Peyer's patch (tissue), 4 donors: Measurements from ENCODE around the gene CCND1. TPM values are rescaled to one million over a fixed set of nuclear protein-coding genes. Genes with fewer than 3 reads are reported as not detected.

Experiments used
- DNase-seq, 3 donors: peaks; one replicate each; pipeline ENCODE4 v3.0.0-alpha.2; 2017 to 2019
- H3K27ac ChIP-seq, 4 donors: fragments of 200-600 bp; sonication (generic); one replicate each; pipeline ENCODE4 v1.5.1; 2016 to 2019
- H3K27me3 ChIP-seq, 2 donors: fragments of 200-600 bp; sonication (generic); one replicate each; pipeline ENCODE4 v1.5.1; 2019
- H3K36me3 ChIP-seq, 3 donors: fragments of 200-600 bp; sonication (generic); one replicate each; pipeline ENCODE4 v1.5.1; 2016 to 2019
- H3K4me1 ChIP-seq, 4 donors: fragments of 200-600 bp; sonication (generic); one replicate each; pipeline ENCODE4 v1.5.1; 2016 to 2019
- H3K4me3 ChIP-seq, 4 donors: fragments of 200-600 bp; sonication (generic); 1 replicate in 3 of 4; 2 replicates in 1 of 4; pipeline ENCODE4 v1.5.1; 2016 to 2019; ENCODE audit warnings: mild to moderate bottlenecking in 1 of 4
- H3K9me3 ChIP-seq, 4 donors: fragments of 200-600 bp; sonication (generic); one replicate each; pipeline ENCODE4 v1.5.1; 2016 to 2019; ENCODE audit warnings: mild to moderate bottlenecking in 1 of 4
- POLR2A ChIP-seq, 2 donors: fragments of 450-650 bp; IDR thresholded peaks; one replicate each; pipeline ENCODE4 v1.5.1; 2017; ENCODE audit warnings: antibody characterized with exemption in 2 of 2, mild to moderate bottlenecking in 2 of 2, moderate library complexity in 2 of 2
- total RNA-seq, 4 donors: library from RNA; depleted of rRNA; stranded (reverse); fragments of >200 nt; gene quantifications; one replicate each; pipeline ENCODE4 v1.1.0, GENCODE V29; 2016
- TF ChIP-seq, protein P1 (sequence below), 6 experiments: fragments of 450-650 bp in 4 of 6; fragments of 200-600 bp in 2 of 6; sonication (generic) in 1 of 6; IDR thresholded peaks; one replicate each; pipeline ENCODE4 v1.5.1; 2017 to 2019; ENCODE audit warnings: antibody characterized with exemption in 6 of 6, mild to moderate bottlenecking in 3 of 6, moderate library complexity in 1 of 6

Gene CCND1
- 10 to 100 TPM; 13.5 to 46.6 (median 40.0) TPM for total RNA-seq

DNA sequence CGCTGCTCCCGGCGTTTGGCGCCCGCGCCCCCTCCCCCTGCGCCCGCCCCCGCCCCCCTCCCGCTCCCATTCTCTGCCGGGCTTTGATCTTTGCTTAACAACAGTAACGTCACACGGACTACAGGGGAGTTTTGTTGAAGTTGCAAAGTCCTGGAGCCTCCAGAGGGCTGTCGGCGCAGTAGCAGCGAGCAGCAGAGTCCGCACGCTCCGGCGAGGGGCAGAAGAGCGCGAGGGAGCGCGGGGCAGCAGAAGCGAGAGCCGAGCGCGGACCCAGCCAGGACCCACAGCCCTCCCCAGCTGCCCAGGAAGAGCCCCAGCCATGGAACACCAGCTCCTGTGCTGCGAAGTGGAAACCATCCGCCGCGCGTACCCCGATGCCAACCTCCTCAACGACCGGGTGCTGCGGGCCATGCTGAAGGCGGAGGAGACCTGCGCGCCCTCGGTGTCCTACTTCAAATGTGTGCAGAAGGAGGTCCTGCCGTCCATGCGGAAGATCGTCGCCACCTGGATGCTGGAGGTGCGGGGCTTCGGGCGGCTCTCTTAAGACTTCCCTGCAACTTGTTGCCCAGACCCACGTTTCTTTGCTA, at the start of gene CCND1:
CCND1 (plus strand) TSS at position 162 of the 587 bp plus-strand sequence; CDS start at position 320, 158 bp downstream.
- peaks cover 2 to 72% (median 39%) of the 10 kb centered on the region in 4 donors for H3K4me1 ChIP-seq
- H3K27me3 ChIP-seq = no peaks in the 10 kb centered on the region

DNA sequence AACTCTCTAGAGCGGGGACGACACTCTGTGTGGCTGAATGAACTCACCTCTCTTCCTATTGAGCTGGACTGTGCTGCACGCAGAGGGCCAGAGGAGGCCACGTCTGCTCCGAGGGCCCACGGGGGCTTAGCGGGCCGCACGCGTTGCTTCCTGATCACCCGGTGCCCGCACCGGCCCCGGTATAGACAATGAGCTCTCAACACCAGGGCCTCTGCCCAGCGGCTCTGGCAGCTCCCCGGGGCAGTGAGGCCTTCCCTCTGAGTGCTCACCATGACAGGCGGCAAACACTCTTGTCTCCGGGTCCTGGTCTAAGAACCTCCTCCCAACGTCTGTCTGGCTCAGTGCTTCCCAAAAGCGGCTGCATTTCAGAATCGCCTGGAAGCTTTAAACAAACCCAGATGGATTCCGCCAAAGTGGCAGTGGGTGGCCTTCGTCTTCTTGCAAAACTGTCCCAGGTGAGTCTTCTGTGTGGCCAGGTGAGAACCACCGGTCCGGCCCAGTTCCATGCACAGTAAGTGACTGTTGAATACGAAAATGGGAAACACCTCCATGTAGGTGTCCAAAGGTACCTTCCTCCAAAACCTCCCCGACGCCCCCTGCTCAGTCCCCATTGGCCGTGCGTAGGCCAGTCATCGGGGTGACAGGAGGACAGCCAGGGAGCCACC, 47.8 kb upstream of the CCND1 start:
- Histone ChIP-seq H3K27me3 (no peaks in the 10 kb centered on the region), H3K36me3 (no peaks in the 10 kb centered on the region), H3K4me3 (no peak overlapping the region), H3K4me1 (no peaks in the 10 kb centered on the region), H3K27ac (no peak overlapping the region), H3K9me3 (no peaks in the 10 kb centered on the region)
- no peak for DNase-seq
- TF ChIP-seq POLR2A (IDR thresholded peaks at IDR 0.05) = no peak
- TF ChIP-seq, protein P1, sequence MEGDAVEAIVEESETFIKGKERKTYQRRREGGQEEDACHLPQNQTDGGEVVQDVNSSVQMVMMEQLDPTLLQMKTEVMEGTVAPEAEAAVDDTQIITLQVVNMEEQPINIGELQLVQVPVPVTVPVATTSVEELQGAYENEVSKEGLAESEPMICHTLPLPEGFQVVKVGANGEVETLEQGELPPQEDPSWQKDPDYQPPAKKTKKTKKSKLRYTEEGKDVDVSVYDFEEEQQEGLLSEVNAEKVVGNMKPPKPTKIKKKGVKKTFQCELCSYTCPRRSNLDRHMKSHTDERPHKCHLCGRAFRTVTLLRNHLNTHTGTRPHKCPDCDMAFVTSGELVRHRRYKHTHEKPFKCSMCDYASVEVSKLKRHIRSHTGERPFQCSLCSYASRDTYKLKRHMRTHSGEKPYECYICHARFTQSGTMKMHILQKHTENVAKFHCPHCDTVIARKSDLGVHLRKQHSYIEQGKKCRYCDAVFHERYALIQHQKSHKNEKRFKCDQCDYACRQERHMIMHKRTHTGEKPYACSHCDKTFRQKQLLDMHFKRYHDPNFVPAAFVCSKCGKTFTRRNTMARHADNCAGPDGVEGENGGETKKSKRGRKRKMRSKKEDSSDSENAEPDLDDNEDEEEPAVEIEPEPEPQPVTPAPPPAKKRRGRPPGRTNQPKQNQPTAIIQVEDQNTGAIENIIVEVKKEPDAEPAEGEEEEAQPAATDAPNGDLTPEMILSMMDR (IDR thresholded peaks at IDR 0.05) = no peak

More for the DNA sequence above, at the start of gene CCND1:
- no peaks in the 10 kb centered on the region for H3K36me3 ChIP-seq
- DNase-seq = peak; percentile 42 to 86 (median 83)
- no peaks in the 10 kb centered on the region for H3K9me3 ChIP-seq
- H3K4me3 ChIP-seq = peak within 1 kb of the TSS; percentile 65 to 94 (median 80)
- H3K27ac ChIP-seq = peak within 1 kb of the TSS; percentile 71 to 86 (median 82)
- peak; percentile 77 to 90 for TF ChIP-seq POLR2A (IDR thresholded peaks at IDR 0.05)
- TF ChIP-seq, protein P1 (IDR thresholded peaks at IDR 0.05) = peak in 3 of 6 experiments; percentile 19 to 27 (median 24)

DNA sequence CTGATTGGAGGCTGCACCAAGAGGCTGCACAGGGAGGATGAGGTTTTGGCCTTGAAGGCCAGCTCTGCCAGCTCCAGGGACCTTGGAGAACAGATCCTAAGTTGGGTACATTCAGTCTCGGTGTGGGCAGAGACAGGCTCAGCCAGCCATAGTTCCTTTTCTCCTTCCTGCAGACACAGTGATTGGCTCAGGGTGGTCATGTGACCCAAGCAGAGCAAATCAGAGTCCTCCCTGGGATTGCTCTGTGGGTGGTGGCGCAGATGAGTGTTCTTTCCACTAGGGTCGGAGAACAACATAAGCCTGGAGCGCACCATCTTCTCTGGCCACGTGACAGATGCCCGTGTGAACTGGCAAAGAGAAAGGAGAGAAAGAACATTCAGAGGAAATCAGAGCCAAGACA, 47.1 kb upstream of the CCND1 start:
- Histone ChIP-seq H3K27ac (no peak overlapping the region), H3K4me1 (no peaks in the 10 kb centered on the region), H3K4me3 (no peak overlapping the region), H3K27me3 (no peaks in the 10 kb centered on the region), H3K36me3 (no peaks in the 10 kb centered on the region), H3K9me3 (no peaks in the 10 kb centered on the region)
- DNase-seq = no peak
- TF ChIP-seq POLR2A (IDR thresholded peaks at IDR 0.05) = no peak
- TF ChIP-seq, protein P1 (IDR thresholded peaks at IDR 0.05) = no peak

DNA sequence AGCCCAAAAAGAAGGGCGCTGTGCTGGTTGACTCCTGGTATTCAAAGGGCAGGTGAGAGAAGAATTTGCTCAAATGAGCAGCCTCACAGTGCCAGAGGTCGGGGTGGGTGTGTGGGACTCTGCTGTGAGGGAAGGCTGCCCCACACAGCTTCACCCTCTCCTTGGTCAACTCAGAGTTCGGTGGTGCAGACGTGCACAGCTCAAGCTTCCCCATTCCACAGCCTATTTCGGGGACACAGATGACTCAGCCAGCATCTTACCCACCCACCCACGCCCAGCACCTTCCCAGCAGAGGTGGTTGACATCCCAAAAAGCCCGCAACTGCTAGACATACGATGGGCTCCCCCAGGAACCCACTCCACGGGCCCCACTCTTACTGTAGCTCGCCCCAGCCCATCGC, 46.5 kb upstream of the CCND1 start:
- DNase-seq = no peak
- Histone ChIP-seq H3K4me3 (no peak overlapping the region), H3K9me3 (no peaks in the 10 kb centered on the region), H3K4me1 (no peaks in the 10 kb centered on the region), H3K27ac (no peak overlapping the region), H3K27me3 (no peaks in the 10 kb centered on the region), H3K36me3 (no peaks in the 10 kb centered on the region)
- TF ChIP-seq, protein P1 (IDR thresholded peaks at IDR 0.05) = no peak
- TF ChIP-seq POLR2A (IDR thresholded peaks at IDR 0.05) = no peak

DNA sequence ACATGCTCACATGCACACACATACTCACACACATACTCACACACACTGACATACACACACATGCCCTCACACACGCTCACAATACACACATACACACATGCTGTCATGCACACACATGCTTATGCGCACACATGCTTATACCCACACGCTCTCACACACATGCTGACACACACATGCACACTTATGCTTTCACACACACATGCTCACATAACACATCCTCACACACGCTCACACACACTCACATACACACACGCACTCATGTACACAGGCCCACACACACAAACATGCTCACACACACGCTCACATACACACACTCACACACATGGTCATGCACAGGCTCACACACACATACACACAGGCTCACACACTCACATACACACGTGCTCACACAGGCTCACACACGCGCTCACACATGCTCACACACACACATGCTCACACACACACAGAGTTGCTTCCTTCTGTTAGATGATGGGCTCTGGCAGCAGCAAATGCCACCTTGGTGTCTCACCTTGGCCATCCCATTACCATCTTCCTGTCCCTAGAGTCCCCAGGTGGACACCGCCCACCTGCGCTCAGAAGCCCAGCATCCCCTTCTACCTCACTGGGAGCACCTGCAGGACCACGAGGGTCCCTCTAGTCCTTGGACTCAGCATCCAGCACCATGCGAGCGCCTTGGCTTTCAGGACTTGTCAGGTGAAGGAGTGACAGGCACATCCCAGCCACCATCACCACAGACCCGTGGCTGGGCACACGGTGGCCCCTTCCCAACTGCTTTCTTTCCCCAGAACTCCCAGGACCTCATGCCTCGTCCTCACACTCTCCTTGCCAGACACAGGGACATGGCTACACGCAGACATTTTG, 44.9 kb upstream of the CCND1 start:
- TF ChIP-seq, protein P1 (IDR thresholded peaks at IDR 0.05) = no peak
- no peak for TF ChIP-seq POLR2A (IDR thresholded peaks at IDR 0.05)
- DNase-seq = no peak
- Histone ChIP-seq H3K27ac (no peak overlapping the region), H3K27me3 (no peaks in the 10 kb centered on the region), H3K4me3 (no peak overlapping the region), H3K4me1 (no peaks in the 10 kb centered on the region), H3K9me3 (no peaks in the 10 kb centered on the region), H3K36me3 (no peaks in the 10 kb centered on the region)
